ENCODE results near the gene SMURF2.
"Not testable (repeated sequence)": the region's sequence is repeated elsewhere in the genome, so short reads cannot be mapped to it uniquely, and the experiment has no call there.

SMURF2 gene

GRCh38 chr17:64632606-64633005 lies 29.5 kb downstream of the SMURF2 start:
- no peak for DNase-seq

GRCh38 chr17:64632194-64632593 lies 29.9 kb downstream of the SMURF2 start:
- no peak for DNase-seq

- no peak for DNase-seq
Observed at GRCh38 chr17:64630309-64631223, 31.5 kb downstream of the SMURF2 start.

- no peak for DNase-seq
Observed at GRCh38 chr17:64628641-64629040, 33.5 kb downstream of the SMURF2 start.

- DNase-seq, result no peak
Observed at GRCh38 chr17:64627797-64628196, 34.3 kb downstream of the SMURF2 start.

GRCh38 chr17:64626827-64627226 lies 35.3 kb downstream of the SMURF2 start:
- DNase-seq, result no peak

- DNase-seq, result no peak
Observed at GRCh38 chr17:64625541-64625940, 36.6 kb downstream of the SMURF2 start.

GRCh38 chr17:64622931-64623654 lies 39.0 kb downstream of the SMURF2 start:
- no peak for DNase-seq

GRCh38 chr17:64621772-64622171 lies 40.3 kb downstream of the SMURF2 start:
- DNase-seq, result no peak

GRCh38 chr17:64618848-64619247 lies 43.3 kb downstream of the SMURF2 start:
- DNase-seq, result no peak

- DNase-seq, result no peak
Observed at GRCh38 chr17:64617125-64617780, 44.9 kb downstream of the SMURF2 start.

GRCh38 chr17:64615028-64615677 lies 47.0 kb downstream of the SMURF2 start:
- no peak for DNase-seq

GRCh38 chr17:64614266-64615027 lies 47.7 kb downstream of the SMURF2 start:
- no peak for DNase-seq

GRCh38 chr17:64611369-64611768 lies 50.7 kb downstream of the SMURF2 start:
- no peak for DNase-seq

- DNase-seq, result not testable (repeated sequence)
Observed at GRCh38 chr17:64610244-64610643, 51.9 kb downstream of the SMURF2 start.

GRCh38 chr17:64608571-64608981 lies 53.5 kb downstream of the SMURF2 start:
- DNase-seq, result no peak

- DNase-seq, result no peak
Observed at GRCh38 chr17:64607862-64608565, 54.1 kb downstream of the SMURF2 start.

- DNase-seq, result not testable (repeated sequence)
Observed at GRCh38 chr17:64604532-64604931, 57.6 kb downstream of the SMURF2 start.

- DNase-seq, result no peak
Observed at GRCh38 chr17:64603987-64604386, 58.1 kb downstream of the SMURF2 start.

- DNase-seq, result no peak
Observed at GRCh38 chr17:64599827-64600226, 62.3 kb downstream of the SMURF2 start.

All from anterior cingulate cortex (tissue), 58 donors.